HG02840 (cell line): ENCODE results near the gene RIPOR2.

Experiments used
- ATAC-seq: cut with Tn5 transposase; IDR thresholded peaks from one replicate; pipeline ENCODE4 v1.9.1; 2021; ENCODE audit warnings: mild to moderate bottlenecking, moderate library complexity, moderate number of reproducible peaks; ENCODE audit not compliant: unreplicated experiment, low FRiP score

Gene RIPOR2, protein sequence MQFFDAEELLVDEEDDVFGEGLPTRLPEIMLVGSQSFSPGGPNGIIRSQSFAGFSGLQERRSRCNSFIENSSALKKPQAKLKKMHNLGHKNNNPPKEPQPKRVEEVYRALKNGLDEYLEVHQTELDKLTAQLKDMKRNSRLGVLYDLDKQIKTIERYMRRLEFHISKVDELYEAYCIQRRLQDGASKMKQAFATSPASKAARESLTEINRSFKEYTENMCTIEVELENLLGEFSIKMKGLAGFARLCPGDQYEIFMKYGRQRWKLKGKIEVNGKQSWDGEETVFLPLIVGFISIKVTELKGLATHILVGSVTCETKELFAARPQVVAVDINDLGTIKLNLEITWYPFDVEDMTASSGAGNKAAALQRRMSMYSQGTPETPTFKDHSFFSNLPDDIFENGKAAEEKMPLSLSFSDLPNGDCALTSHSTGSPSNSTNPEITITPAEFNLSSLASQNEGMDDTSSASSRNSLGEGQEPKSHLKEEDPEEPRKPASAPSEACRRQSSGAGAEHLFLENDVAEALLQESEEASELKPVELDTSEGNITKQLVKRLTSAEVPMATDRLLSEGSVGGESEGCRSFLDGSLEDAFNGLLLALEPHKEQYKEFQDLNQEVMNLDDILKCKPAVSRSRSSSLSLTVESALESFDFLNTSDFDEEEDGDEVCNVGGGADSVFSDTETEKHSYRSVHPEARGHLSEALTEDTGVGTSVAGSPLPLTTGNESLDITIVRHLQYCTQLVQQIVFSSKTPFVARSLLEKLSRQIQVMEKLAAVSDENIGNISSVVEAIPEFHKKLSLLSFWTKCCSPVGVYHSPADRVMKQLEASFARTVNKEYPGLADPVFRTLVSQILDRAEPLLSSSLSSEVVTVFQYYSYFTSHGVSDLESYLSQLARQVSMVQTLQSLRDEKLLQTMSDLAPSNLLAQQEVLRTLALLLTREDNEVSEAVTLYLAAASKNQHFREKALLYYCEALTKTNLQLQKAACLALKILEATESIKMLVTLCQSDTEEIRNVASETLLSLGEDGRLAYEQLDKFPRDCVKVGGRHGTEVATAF

DNA sequence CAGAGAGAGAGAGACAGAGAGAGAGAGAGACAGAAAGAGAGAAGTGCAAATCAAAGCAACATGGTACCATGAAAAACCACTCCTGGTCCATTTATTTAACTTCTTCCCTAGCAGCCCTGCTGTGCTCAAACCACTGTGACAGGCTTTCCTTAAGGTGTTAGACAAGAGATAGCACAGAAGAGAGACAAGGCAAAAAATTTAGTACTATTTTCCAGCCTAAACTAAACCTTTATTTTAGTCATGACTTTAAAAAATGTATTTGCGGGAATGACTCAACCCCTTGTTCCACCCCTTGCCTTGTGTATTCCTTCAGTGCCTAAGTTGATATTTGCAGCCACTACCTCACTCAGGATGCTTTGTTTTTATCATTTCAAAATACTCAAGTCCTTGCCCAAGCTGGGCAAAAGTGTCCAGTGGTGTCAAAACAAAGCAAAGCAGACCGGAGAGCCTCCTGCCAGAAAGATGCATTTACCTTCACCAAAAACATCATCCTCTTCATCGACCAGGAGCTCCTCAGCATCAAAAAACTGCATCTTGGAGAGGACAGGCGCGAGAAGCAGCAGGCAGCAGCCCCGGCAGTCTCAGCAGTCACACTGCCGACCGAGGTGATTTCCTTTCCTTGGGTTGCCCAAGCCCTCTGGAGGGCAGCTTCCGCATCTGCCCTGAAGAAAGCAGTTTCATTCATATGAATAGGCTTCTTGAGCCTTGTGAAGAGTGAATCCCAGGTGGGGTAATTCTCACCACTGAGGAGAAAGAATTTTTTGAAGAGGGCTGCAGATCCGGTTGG lies at the start of gene RIPOR2:
TSS of gene RIPOR2 (minus strand) at position 595 of the 787 bp plus-strand sequence. CDS start at position 533, 62 bp downstream.
- ATAC-seq: peak; percentile 34

DNA sequence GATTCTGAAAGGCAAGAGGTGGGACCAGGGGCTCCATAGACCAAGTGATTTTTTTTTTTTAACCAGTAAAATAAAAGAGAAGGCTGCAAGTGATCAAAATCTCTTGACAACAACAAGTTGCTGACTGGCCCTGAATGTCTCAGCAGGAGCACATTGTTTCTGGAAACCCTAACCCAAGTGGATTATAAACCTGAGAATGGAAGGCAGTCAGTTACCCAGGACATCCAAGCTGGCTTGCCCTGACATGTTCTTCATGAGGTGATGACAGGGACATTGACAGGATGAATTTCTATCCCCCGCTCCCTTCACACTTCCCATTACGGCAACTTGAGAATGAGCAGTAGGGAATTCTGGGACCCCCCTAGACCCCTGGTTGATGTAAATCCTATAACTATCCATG lies 49.6 kb upstream of the RIPOR2 start:
- ATAC-seq: no peak

DNA sequence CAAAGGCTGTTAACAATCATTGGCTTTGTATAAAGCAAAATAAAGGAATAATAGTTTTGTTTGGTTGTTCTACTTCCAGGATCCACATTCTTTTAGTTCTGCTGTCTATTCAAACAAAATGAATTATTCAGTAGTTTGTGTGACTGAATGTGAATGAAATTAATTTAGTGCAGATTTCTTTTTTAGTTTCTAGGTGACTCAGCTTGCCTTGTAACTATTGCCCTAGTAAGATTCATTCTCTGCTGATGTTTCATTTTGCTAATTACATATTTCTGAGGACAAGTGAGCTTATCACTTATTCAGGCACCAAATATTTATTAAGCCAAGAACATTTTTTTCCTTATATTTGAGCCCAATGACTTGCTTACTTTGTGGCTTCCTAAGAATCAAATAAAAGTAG lies 46.5 kb upstream of the RIPOR2 start:
- no peak for ATAC-seq

DNA sequence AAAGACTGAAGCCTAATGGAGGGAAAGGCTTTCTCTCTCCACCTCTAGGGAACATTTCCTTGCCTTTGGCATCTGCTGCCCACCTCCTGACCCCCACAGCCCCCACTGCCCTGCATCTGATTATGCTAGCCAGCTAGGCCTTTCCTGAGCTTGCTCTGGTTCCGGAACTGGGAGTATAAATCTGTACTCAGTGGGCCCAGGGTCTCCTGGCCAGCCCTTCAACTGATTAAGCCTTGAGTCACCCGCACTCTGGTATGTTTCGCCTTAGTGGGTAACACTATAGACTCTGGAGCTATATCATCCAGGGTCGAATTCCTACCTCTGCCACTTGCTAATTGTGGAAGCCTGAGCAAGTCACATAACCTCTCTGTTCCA lies 45.6 kb upstream of the RIPOR2 start:
- no peak for ATAC-seq

GRCh38 chr6:24980507-24981385 lies 45.0 kb upstream of the RIPOR2 start:
- no peak for ATAC-seq

- no peak for ATAC-seq
Observed at GRCh38 chr6:24979176-24979575, 43.4 kb upstream of the RIPOR2 start.

GRCh38 chr6:24974182-24975171 lies 38.7 kb upstream of the RIPOR2 start:
- no peak for ATAC-seq

- no peak for ATAC-seq
Observed at GRCh38 chr6:24972311-24972958, 36.7 kb upstream of the RIPOR2 start.

- no peak for ATAC-seq
Observed at GRCh38 chr6:24971067-24971466, 35.3 kb upstream of the RIPOR2 start.

DNA sequence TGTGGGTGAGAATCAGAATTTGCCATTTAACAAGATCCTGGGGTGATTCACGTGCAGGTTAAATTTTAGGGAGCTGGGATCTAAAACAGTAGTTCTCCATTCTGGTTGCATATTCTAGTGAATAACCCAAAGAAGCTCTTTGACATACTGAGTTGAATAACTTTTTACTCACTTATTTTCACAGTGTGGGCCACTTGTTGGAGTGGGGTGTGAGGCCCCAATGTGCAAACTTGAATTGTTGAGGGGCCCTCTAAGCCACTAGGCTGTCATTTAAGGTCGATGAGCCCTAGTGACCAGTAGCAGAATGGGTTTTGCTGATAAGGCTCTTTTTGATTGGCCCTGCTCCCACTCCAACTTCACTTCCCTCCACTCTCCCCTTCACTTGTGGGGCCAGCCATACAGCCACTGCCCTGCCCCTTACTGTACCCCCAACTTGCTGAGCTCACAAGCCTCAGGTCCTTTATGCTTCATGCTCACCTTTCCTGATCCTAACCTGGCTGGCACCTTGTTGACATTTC lies 33.6 kb upstream of the RIPOR2 start:
- no peak for ATAC-seq

GRCh38 chr6:24968783-24969182 lies 33.0 kb upstream of the RIPOR2 start:
- no peak for ATAC-seq

- ATAC-seq: no peak
Observed at GRCh38 chr6:24967211-24967610, 31.5 kb upstream of the RIPOR2 start.

- ATAC-seq: no peak
Observed at GRCh38 chr6:24966381-24966780, 30.6 kb upstream of the RIPOR2 start.

GRCh38 chr6:24963887-24964570 lies 28.3 kb upstream of the RIPOR2 start:
- no peak for ATAC-seq

DNA sequence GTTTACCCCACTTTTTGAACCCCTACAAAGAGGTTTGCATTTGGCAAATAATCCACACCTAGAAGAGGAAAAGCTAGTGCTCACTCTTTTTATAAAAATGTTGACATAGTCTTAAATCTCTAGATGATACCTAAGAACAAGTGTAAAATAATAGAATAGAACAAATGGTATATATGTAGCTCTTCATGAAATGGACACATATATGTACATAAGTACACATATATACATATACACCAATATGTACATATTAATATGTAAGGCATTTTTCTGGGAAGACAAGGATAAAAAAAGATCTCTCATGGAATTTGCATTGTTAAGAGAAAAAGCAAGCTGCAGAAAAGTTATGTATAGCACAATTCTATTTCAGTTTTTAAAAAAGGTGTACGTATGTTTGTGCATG lies 27.6 kb upstream of the RIPOR2 start:
- ATAC-seq: no peak

DNA sequence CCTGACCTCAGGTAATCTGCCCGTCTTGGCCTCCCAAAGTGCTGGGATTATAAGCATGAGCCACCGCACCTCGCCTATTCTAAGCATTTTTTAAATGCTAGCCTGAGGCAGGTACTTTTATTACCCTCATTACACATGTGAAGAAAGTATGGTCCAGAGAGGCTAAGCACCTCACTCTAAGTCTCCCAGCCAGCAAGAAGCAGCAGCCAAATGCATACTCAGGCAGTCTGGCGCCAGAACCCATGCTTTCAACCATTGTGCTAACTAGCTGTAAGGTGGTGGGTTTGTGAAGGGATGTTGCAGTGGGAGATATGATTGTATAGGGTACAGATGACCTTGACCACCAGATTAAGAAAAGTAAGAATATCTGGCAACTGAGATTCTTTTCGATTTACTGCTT lies 26.1 kb upstream of the RIPOR2 start:
- no peak for ATAC-seq

DNA sequence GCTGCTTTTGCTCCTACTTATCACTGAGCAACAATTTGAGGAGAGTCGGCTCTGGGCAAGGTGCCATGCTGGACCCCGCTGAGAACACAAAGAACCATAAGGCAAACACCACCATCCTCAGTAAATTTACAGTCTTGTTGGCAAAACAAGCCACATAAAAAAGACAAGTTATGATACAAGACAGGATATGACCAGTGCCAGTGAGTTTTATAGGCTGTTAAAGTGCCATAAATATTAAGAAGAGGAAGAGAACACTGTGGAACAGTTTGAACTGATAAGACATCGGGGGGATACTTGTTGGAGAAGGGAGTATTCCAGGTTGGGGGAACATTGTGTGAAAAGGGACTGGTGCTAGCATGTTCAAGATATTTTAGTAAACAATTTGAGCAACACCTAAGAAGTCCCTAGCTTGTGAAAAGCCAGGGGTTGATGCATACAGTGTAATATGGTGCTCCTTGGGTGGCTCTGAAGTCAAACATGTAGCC lies 25.3 kb upstream of the RIPOR2 start:
- no peak for ATAC-seq
